AG10803 (cell line): ENCODE data around the gene ANKRD39.

Experiments used
- DNase-seq: peaks from one replicate; pipeline ENCODE4 v3.0.0; 2010; ENCODE audit warnings: low read depth
- H3K4me3 ChIP-seq: 2 replicates; pipeline ENCODE4 v1.5.1; 2011; ENCODE audit warnings: mild to moderate bottlenecking, low read length, control low read depth
- TF ChIP-seq, protein P1 (sequence below): conservative IDR thresholded peaks from 2 replicates; pipeline ENCODE4 v1.5.1; 2011; ENCODE audit warnings: mild to moderate bottlenecking, low read length, control low read depth, inconsistent platforms

The ANKRD39 gene

DNA sequence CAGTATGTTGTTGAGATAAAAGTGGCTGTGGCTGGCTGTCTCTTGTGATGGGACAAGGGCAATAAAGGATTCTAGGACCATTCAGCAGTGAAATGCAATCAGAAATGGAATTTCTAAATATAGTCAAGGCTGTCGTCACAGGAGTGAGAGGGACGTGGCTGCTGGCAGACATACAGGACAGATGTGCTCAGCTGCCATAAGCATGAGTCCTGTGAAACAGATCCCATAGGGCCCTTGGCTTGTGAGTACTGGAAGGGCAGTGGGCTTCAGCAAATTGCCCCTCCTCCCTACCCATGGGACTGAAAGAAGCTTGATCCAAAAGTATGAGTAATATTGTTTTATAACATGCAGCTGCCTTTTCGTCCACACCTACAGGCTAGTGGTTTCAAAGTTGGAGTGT, 45.9 kb downstream of the ANKRD39 start:
- DNase-seq: peak; percentile 74
- TF ChIP-seq, protein P1, sequence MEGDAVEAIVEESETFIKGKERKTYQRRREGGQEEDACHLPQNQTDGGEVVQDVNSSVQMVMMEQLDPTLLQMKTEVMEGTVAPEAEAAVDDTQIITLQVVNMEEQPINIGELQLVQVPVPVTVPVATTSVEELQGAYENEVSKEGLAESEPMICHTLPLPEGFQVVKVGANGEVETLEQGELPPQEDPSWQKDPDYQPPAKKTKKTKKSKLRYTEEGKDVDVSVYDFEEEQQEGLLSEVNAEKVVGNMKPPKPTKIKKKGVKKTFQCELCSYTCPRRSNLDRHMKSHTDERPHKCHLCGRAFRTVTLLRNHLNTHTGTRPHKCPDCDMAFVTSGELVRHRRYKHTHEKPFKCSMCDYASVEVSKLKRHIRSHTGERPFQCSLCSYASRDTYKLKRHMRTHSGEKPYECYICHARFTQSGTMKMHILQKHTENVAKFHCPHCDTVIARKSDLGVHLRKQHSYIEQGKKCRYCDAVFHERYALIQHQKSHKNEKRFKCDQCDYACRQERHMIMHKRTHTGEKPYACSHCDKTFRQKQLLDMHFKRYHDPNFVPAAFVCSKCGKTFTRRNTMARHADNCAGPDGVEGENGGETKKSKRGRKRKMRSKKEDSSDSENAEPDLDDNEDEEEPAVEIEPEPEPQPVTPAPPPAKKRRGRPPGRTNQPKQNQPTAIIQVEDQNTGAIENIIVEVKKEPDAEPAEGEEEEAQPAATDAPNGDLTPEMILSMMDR: no peak
- H3K4me3 ChIP-seq: no peak overlapping the region

DNA sequence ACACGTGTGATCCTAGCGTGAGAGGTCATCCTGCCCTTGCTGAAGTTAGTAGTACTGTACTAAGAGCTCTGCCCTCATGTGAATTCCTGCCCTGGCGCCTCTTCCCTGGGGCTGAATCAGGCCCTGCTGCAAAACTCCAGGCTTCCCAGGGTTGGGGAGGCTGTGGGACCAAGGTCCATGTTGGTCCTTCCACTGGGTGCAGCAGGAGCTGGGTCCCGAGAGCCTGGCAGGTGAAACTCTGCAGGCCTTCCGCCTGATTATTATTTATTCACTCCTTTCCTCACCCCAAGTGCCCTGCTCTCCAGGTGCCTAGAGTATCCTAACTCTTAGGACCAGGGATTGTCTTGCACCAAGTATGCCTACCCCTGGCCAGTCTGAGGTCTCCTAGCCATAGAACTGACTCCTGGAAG, 47.0 kb downstream of the ANKRD39 start:
- no peak for DNase-seq
- no peak overlapping the region for H3K4me3 ChIP-seq
- TF ChIP-seq, protein P1: no peak

DNA sequence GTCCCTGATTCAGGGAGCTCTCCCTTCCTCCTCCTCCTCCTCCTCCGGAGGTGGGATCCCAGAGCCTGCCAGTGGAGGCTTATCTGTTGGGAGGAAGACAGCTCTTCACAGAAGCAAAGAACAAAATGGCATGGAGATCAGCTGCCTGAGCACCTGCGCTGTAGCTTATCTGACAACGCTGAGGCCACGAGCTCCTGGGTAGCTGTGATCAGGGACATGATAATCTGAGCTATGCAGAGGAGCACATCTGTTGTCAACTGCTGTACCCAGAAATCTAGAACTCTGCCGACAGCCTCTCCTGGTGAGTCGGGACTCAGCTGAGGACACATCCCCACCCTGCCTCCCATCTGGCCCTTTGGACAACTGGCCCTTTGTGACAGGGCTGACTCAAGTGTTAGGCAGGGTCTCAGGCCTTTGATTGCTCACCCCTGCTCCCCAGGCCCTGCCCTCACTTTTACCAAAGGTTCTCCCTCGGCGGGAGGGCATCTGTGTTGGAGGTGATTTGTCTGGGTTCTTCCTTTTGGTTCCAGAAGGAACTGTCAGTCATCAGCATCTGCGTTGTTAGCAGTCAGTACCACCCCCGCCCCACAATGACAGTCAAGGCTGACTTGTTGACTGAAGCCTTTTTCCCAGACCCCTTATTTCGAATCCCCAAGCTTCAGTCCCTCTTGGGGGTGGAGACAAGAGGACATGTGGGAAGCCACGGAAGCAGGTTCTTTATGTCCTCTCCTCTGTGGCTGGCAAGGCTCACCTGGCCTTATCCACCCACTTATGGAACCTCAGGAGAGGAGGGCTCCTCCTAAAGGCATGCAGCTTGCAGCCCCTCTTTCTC, 47.6 kb downstream of the ANKRD39 start:
- H3K4me3 ChIP-seq: no peak overlapping the region
- TF ChIP-seq, protein P1: no peak
- DNase-seq: no peak

DNA sequence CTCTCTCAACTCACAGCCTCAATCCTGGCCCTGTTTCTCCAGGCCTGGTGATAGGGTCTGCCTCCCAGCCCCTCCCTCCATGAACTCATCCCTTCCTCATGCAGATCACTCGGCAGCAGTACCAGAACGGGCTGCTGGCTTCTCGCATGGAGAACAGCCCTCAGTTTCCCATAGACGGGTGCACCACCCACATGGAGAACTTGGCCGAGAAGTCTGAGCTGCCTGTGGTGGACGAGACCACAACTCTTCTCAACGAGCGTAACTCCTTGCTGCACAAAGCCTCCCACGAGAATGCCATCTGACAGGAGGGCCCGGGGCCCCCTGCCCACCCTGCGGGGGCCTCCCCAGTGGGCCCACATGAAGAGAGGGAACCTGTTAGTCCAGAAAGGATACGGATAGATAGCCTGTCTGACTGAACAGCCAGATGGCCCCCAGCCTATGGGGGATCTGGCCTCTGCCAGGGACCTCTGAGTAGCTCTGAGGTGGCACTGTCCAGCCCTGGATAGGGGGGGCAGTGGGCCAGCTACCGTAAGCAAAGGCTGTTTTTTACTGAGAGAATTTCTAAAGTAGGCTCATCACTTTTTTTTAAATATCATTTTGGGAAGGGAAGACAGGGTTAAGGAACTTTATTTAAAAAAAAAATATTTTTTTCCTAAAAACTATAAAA, 48.5 kb downstream of the ANKRD39 start:
- TF ChIP-seq, protein P1: no peak
- no peak overlapping the region for H3K4me3 ChIP-seq
- no peak for DNase-seq

DNA sequence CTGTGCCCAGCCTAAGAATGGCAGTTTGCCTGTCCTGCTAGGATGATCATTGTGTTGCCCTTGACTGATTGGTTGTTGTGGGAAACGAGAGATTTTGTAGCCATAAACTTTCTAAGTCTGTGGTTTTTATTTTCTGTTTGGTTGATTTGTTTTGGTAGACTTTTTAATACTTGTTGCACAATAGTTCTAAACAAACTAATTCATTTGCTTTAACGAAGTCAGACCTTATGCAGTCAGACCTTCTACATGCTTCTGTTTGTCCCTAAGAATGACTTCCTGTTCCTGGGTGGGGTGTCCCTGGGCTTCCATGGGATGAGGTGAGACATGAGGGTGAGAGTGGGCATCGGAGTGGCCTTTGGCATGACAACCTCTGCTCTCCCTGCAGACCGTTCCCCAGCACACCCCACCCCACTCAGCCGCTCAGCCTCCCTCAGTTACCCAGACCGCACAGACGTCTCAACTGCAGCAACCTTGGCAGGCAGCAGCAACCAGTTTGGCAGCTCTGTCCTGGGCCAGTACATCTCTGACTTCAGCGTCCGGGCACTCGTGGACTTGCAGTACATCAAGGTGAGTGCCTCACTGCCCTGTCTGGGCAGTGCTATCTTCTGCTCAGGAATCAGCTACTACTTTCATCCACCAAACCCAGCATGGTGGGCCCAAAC, 49.5 kb downstream of the ANKRD39 start:
- no peak overlapping the region for H3K4me3 ChIP-seq
- TF ChIP-seq, protein P1: no peak
- DNase-seq: no peak

DNA sequence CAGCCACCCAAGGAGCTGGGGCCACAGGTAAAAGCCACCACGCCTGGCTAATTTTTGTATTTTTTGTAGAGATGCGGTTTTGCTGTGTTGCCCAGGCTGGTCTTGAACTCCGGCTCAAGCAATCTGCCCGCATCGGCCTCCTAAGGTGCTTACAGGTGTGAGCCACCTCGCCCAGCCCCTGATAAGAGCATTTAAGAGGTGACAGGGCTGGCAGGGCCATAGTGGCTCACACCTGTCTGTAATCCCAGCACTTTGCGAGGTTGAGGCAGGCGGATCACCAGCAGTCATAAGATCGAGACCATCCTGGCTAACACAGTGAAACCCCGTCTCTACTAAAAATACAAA, 50.7 kb downstream of the ANKRD39 start:
- TF ChIP-seq, protein P1: no peak
- no peak overlapping the region for H3K4me3 ChIP-seq
- no peak for DNase-seq
